Endothelial cell of umbilical vein (primary cell): ENCODE results near the gene ZSCAN1. TPM values are rescaled to one million over a fixed set of nuclear protein-coding genes. Genes with fewer than 3 reads are reported as not detected.

Experiments used
- BruUV-seq: library from RNA; stranded (reverse); fragments of 400-500 nt; replicated peaks from 2 replicates; lab custom pipeline; 2021; lab: Mats Ljungman, UMichigan
- CTCF ChIA-PET: fragments of 300-600, 350-600 bp; sonication (Branson Sonifier 250); formaldehyde crosslinking; loops from one replicate; lab custom pipeline; 2021; ENCODE audit warnings: antibody characterized with exemption, inconsistent platforms; lab: Charles Lee
- POLR2A ChIA-PET: fragments of 300-600, 350-600 bp; sonication (Branson Sonifier 250); formaldehyde crosslinking; loops from one replicate; lab custom pipeline; 2021; ENCODE audit warnings: antibody characterized with exemption, inconsistent platforms; lab: Charles Lee
- DNase-seq: peaks from one replicate; pipeline ENCODE4 v3.0.0-alpha.2; 2011; ENCODE audit warnings: low read depth, low spot score
- FAIRE-seq: peaks from 2 replicates; lab custom pipeline; 2011; peaks lifted over from hg19 to GRCh38; lab: Jason Lieb, UNC
- H2AFZ ChIP-seq: 2 replicates; pipeline ENCODE4 v1.6.0; 2012; ENCODE audit warnings: low read depth, low read length, control low read depth, inconsistent platforms
- H3K27ac ChIP-seq: 2 replicates; pipeline ENCODE4 v1.5.1; 2011; ENCODE audit warnings: low read depth, mild to moderate bottlenecking, control low read depth, low read length, moderate library complexity; ENCODE audit not compliant: insufficient read depth
- H3K27me3 ChIP-seq, 2 experiments: 2 replicates each; pipeline versions ENCODE4 v1.6.0 to v1.6.1; 2011; ENCODE audit warnings: low read length in 2 of 2, mixed read lengths in 1 of 2; ENCODE audit not compliant: control insufficient read depth in 2 of 2, insufficient read depth in 2 of 2
- H3K36me3 ChIP-seq, 2 experiments: 2 replicates in 1 of 2; 3 replicates in 1 of 2; pipeline ENCODE4 v1.5.1; 2011; ENCODE audit warnings: low read length in 2 of 2, mild to moderate bottlenecking in 1 of 2, moderate library complexity in 1 of 2; ENCODE audit not compliant: control insufficient read depth in 2 of 2, insufficient read depth in 2 of 2; ENCODE audit errors: extremely low read depth in 1 of 2
- H3K4me1 ChIP-seq: 3 replicates; pipeline ENCODE4 v1.5.1; 2011; ENCODE audit warnings: mild to moderate bottlenecking, low read length; ENCODE audit not compliant: control insufficient read depth, insufficient read depth; ENCODE audit errors: extremely low read depth
- H3K4me2 ChIP-seq: 2 replicates; pipeline ENCODE4 v1.6.1; 2011; ENCODE audit warnings: low read length, control low read depth, mixed read lengths; ENCODE audit not compliant: insufficient read depth
- H3K4me3 ChIP-seq, 3 experiments: fragments of 200-600 bp in 1 of 3; sonication (generic), shearing (Covaris generic) in 1 of 3; replicated peaks in 1 of 3; 2 replicates each; pipeline ENCODE4 v1.5.1; 2011 to 2016; ENCODE audit warnings: control low read depth in 3 of 3, low read length in 3 of 3, mild to moderate bottlenecking in 2 of 3, inconsistent platforms in 1 of 3, low read depth in 1 of 3, moderate library complexity in 1 of 3; ENCODE audit not compliant: insufficient read depth in 1 of 3
- H3K79me2 ChIP-seq: 2 replicates; pipeline ENCODE4 v1.6.0; 2012; ENCODE audit warnings: low read length, inconsistent platforms; ENCODE audit not compliant: control insufficient read depth, insufficient read depth
- H3K9ac ChIP-seq: replicated peaks from 2 replicates; pipeline ENCODE3; 2011; ENCODE audit warnings: low read length, control low read depth; ENCODE audit not compliant: insufficient read depth; ENCODE audit errors: extremely low read depth
- H3K9me1 ChIP-seq: replicated peaks from 3 replicates; pipeline ENCODE4 v1.6.0; 2011; ENCODE audit warnings: mild to moderate bottlenecking, low read length; ENCODE audit not compliant: control insufficient read depth, insufficient read depth; ENCODE audit errors: extremely low read depth
- H3K9me3 ChIP-seq: replicated peaks from 2 replicates; pipeline ENCODE4 v1.5.1; 2012; ENCODE audit warnings: low read length, inconsistent platforms; ENCODE audit not compliant: control insufficient read depth, insufficient read depth
- H4K20me1 ChIP-seq: replicated peaks from 2 replicates; pipeline ENCODE3; 2011; ENCODE audit warnings: mild to moderate bottlenecking, low read length; ENCODE audit not compliant: control insufficient read depth, insufficient read depth; ENCODE audit errors: extremely low read depth
- CTCF ChIP-seq, 2 donors: IDR thresholded peaks; 1 replicate in 1 of 2; 2 replicates in 1 of 2; pipeline ENCODE4 v1.5.1; 2011; ENCODE audit warnings: low read length in 2 of 2, mild to moderate bottlenecking in 2 of 2, moderate library complexity in 2 of 2, control low read depth in 1 of 2, inconsistent platforms in 1 of 2, low read depth in 1 of 2; ENCODE audit not compliant: insufficient read depth in 1 of 2; ENCODE audit errors: extremely low read depth in 1 of 2
- EZH2 ChIP-seq: IDR thresholded peaks from 2 replicates; pipeline ENCODE4 v1.6.1; 2012; ENCODE audit warnings: borderline replicate concordance, low read depth, mild to moderate bottlenecking, moderate library complexity, low read length, inconsistent platforms; ENCODE audit not compliant: severe bottlenecking
- FOS ChIP-seq: IDR thresholded peaks from 2 replicates; pipeline ENCODE4 v1.6.1; 2011; ENCODE audit warnings: mild to moderate bottlenecking, low read length, moderate library complexity, borderline replicate concordance; ENCODE audit not compliant: insufficient read depth
- GATA2 ChIP-seq: IDR thresholded peaks from 2 replicates; pipeline ENCODE4 v1.7.0; 2011; ENCODE audit warnings: low read depth, mild to moderate bottlenecking, moderate library complexity, mixed read lengths, low read length; ENCODE audit not compliant: insufficient read length, insufficient read depth
- JUN ChIP-seq: IDR thresholded peaks from 2 replicates; pipeline ENCODE4 v1.6.1; 2011; ENCODE audit warnings: borderline replicate concordance, low read depth; ENCODE audit not compliant: insufficient read length, insufficient read depth
- MAX ChIP-seq: IDR thresholded peaks from 2 replicates; pipeline ENCODE4 v1.6.1; 2011; ENCODE audit not compliant: insufficient read depth, insufficient read length
- MYC ChIP-seq: IDR thresholded peaks from one replicate; pipeline ENCODE4 v1.6.1; 2011; ENCODE audit warnings: mild to moderate bottlenecking, low read depth, low read length
- POLR2A ChIP-seq: IDR thresholded peaks from 2 replicates; pipeline ENCODE4 v1.6.1; 2012; ENCODE audit warnings: low read depth, mild to moderate bottlenecking, control low read depth, low read length
- POLR2AphosphoS5 ChIP-seq: IDR thresholded peaks from 2 replicates; pipeline ENCODE4 v1.6.1; 2012; ENCODE audit warnings: low read depth, mild to moderate bottlenecking, control low read depth, low read length, moderate library complexity; ENCODE audit not compliant: insufficient read depth
- dilution Hi-C: fragments of 300-500 bp; cut with MboI; formaldehyde crosslinking; loops from one replicate; pipeline ENCODE4 v1.15.0; 2019; ENCODE audit warnings: low sequenced_read_pairs; ENCODE audit not compliant: extremely low pct_ligation_motif_present
- intact Hi-C: fragments of 100-400 bp; cut with micrococcal nuclease; formaldehyde crosslinking; loops from one replicate; pipeline ENCODE4 v1.10.0; 2022
- polyA plus RNA-seq, 4 experiments: library from polyadenylated mRNA; depleted of rRNA in 3 of 4; stranded (reverse) in 3 of 4; unstranded in 1 of 4; fragments of >200 nt; gene quantifications; 2 replicates each; pipeline versions ENCODE4 v1.2.1 to v1.2.3, GENCODE V29; 2011 to 2012; ENCODE audit warnings: missing spikeins in 1 of 4
- total RNA-seq: library from RNA; stranded (reverse); gene quantifications from 2 replicates; pipeline ENCODE4 v1.2.3, GENCODE V29; 2021

The ZSCAN1 gene
- total and polyA plus RNA-seq, 2 donors (not counting 3 experiments of a cell fraction or from before 2014, with no cell fraction given) = 0.10 TPM; not detected in 1

DNA sequence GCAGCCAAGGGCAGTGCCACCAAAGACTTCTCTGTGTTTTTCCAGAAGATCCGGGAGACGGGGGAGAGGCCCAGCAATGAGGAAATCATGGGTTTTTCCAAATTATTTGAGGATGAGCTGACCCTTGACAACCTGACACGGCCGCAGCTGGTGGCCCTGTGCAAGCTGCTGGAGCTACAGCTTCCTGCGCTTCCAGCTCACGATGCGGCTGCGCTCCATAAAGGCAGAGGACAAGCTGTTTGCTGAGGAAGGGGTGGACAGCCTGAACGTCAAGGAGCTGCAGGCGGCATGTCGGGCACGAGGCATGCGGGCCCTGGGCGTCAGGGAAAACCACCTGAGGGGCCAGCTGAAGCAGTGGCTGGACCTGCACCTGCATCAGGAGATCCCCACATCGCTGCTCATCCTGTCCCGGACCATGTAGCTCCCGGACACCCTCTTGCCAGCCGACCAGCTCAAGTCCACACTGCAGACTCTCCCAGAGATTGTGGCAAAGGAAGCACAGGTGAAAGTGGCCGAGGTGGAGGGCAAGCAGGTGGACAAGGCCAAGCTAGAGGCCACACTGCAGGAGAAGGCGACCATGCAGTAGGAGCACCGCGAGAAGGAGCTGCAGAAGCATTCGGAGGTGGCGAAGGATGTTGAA, 11.7 kb downstream of the ZSCAN1 start:
- POLR2A ChIA-PET = no interaction called here
- FAIRE-seq = no peak
- CTCF ChIA-PET = no interaction called here

GRCh38 chr19:58046856-58047255, 13.0 kb downstream of the ZSCAN1 start:
- H2AFZ ChIP-seq = no peak overlapping the region
- no peak overlapping the region for H3K9ac ChIP-seq
- no peak for DNase-seq
- no peaks in the 10 kb centered on the region for H3K4me1 ChIP-seq
- TF ChIP-seq FOS (no peak), CTCF (IDR thresholded peaks at IDR 0.05; ENCODE audit: extremely low read depth in 1 of 2, insufficient read depth in 1 of 2, low read depth in 1 of 2, low read length in 2 of 2) (no peak), POLR2AphosphoS5 (no peak), POLR2A (no peak), GATA2 (no peak), MAX (no peak), JUN (no peak), MYC (no peak), EZH2 (no peak)
- H3K36me3 ChIP-seq = no peaks in the 10 kb centered on the region
- no peak overlapping the region for H3K4me3 ChIP-seq
- no peak overlapping the region for H3K4me2 ChIP-seq
- H3K27me3 ChIP-seq = no peaks in the 10 kb centered on the region
- intact Hi-C loops (no loop called here), dilution Hi-C loops (no loop called here)
- FAIRE-seq = no peak
- H3K79me2 ChIP-seq = no peaks in the 10 kb centered on the region
- H3K27ac ChIP-seq = no peak overlapping the region
- H3K9me3 ChIP-seq = peaks cover 8% of the 10 kb centered on the region
- CTCF ChIA-PET = no interaction called here
- POLR2A ChIA-PET = no interaction called here
- BruUV-seq = no TSS peak
- no peaks in the 10 kb centered on the region for H3K9me1 ChIP-seq
- no peaks in the 10 kb centered on the region for H4K20me1 ChIP-seq

More for the DNA sequence above, 11.7 kb downstream of the ZSCAN1 start:
- Histone ChIP-seq H3K9me1 (no peaks in the 10 kb centered on the region), H3K9ac (no peak overlapping the region), H4K20me1 (no peaks in the 10 kb centered on the region), H3K4me3 (no peak overlapping the region), H3K27ac (no peak overlapping the region), H2AFZ (no peak overlapping the region), H3K36me3 (no peaks in the 10 kb centered on the region), H3K4me2 (no peak overlapping the region), H3K79me2 (no peaks in the 10 kb centered on the region), H3K9me3 (peaks cover 7% of the 10 kb centered on the region), H3K27me3 (no peaks in the 10 kb centered on the region), H3K4me1 (no peaks in the 10 kb centered on the region)
- no peak for DNase-seq
- TF ChIP-seq MYC = no peak
- no peak for TF ChIP-seq POLR2A
- dilution Hi-C loops (no loop called here), intact Hi-C loops (no loop called here)
- no TSS peak for BruUV-seq
